K562 (cell line): Measurements from ENCODE around the gene TNFAIP8L1. TPM values are rescaled to one million over a fixed set of nuclear protein-coding genes. Genes with fewer than 3 reads are reported as not detected.
A peak's percentile ranks its signal among the peaks of the same experiment; 100 is the strongest.

Experiments used
- CHD7 ChIP-seq: fragments of 200-600 bp; sonication (generic); IDR thresholded peaks from one replicate; pipeline ENCODE4 v1.6.1; 2012; ENCODE audit warnings: mild to moderate bottlenecking, low read depth, low read length, inconsistent platforms
- EP300 ChIP-seq: IDR thresholded peaks from 2 replicates; pipeline ENCODE4 v1.6.1; 2012; ENCODE audit warnings: low read length, improper control_type of control experiment
- FOXK1 ChIP-seq: sonication (generic); formaldehyde crosslinking; IDR thresholded peaks from 2 replicates; pipeline ENCODE4 v1.8.0; 2022; ENCODE audit warnings: missing genetic modification reagents, mild to moderate bottlenecking, borderline replicate concordance
- KDM2B ChIP-seq: fragments of 250-450 bp; sonication (Bioruptor Pico); IDR thresholded peaks from 2 replicates; pipeline ENCODE4 v1.8.0; 2021; ENCODE audit warnings: mild to moderate bottlenecking, moderate library complexity
- NR2C2 ChIP-seq, 2 experiments: fragments of 200-800 bp in 1 of 2; sonication (Bioruptor generic) in 1 of 2; sonication (generic) in 1 of 2; formaldehyde crosslinking in 1 of 2; IDR thresholded peaks; 2 replicates each; pipeline versions ENCODE4 v1.6.1 to v1.8.0; 2016 to 2022; ENCODE audit warnings: mild to moderate bottlenecking in 1 of 2, missing compliant biosample characterization in 1 of 2, missing genetic modification characterization in 1 of 2, missing genetic modification reagents in 1 of 2
- POLR3G ChIP-seq: IDR thresholded peaks from 2 replicates; pipeline ENCODE4 v1.6.1; 2011; ENCODE audit not compliant: insufficient read length, insufficient replicate concordance; ENCODE audit errors: extremely low read depth
- SNAPC5 ChIP-seq: fragments of 250-450 bp; sonication (Bioruptor Pico); IDR thresholded peaks from 2 replicates; pipeline ENCODE4 v1.8.0; 2021; ENCODE audit warnings: moderate library complexity, mild to moderate bottlenecking, inconsistent platforms
- TAF7 ChIP-seq: fragments of 450-650 bp; IDR thresholded peaks from 2 replicates; pipeline ENCODE4 v1.6.1; 2016; ENCODE audit warnings: missing genetic modification characterization, missing compliant biosample characterization
- TCF7 ChIP-seq: sonication (generic); IDR thresholded peaks from 2 replicates; pipeline ENCODE4 v1.6.1; 2016; ENCODE audit warnings: antibody characterized with exemption, borderline replicate concordance
- XRCC4 ChIP-seq: IDR thresholded peaks from one replicate; pipeline ENCODE4 v1.6.1; 2011; ENCODE audit not compliant: insufficient read depth, insufficient read length; ENCODE audit errors: extremely low read depth
- ZNF143 ChIP-seq: sonication (generic); formaldehyde crosslinking; IDR thresholded peaks from 2 replicates; pipeline ENCODE4 v1.9.0; 2022; ENCODE audit warnings: mild to moderate bottlenecking, missing genetic modification reagents
- ZNF384 ChIP-seq: IDR thresholded peaks from 2 replicates; pipeline ENCODE4 v1.6.1; 2012; ENCODE audit warnings: low read depth, low read length, improper control_type of control experiment
- ZNF512 ChIP-seq: IDR thresholded peaks from 2 replicates; pipeline ENCODE4 v1.6.1; 2016; ENCODE audit warnings: missing genetic modification characterization, missing compliant biosample characterization
- ZNF551 ChIP-seq: fragments of 250-450 bp; sonication (Bioruptor Pico); IDR thresholded peaks from 2 replicates; pipeline ENCODE4 v1.5.0; 2021; ENCODE audit warnings: mild to moderate bottlenecking, moderate library complexity
- polyA plus RNA-seq, 8 experiments: library from polyadenylated mRNA; depleted of rRNA in 4 of 8; stranded (reverse) in 5 of 8; unstranded in 3 of 8; fragments of >200 nt; fragmentation: Nextera tagmentation in 2 of 8; fragmentation: Illumina TruSeq in 1 of 8; extraction: Ambion mirVana in 2 of 8; extraction: Trizol in 1 of 8; gene quantifications; 2 replicates each; pipeline versions ENCODE4 v1.2.1 to v1.2.3, GENCODE V29; 2011 to 2014; ENCODE audit warnings: inconsistent platforms in 1 of 8, missing spikeins in 1 of 8
- total RNA-seq, 7 experiments: library from RNA; depleted of rRNA in 6 of 7; stranded (reverse); fragments of >200 nt in 6 of 7; fragmentation: Illumina TruSeq in 2 of 7; extraction: Trizol in 2 of 7; gene quantifications; 2 replicates each; pipeline versions ENCODE4 v1.2.1 to v1.2.3, GENCODE V29; 2011 to 2021; ENCODE audit warnings: low replicate concordance in 1 of 7

TNFAIP8L1 gene
- total and polyA plus RNA-seq, 9 of the 15 experiments (the other 6 are each of a cell fraction or from before 2014, with no cell fraction given): 0.69 to 9.3 (median 4.9) TPM

GRCh38 chr19:4622695-4623421 lies 16.5 kb upstream of the TNFAIP8L1 start (continued):
- TF ChIP-seq TCF7: no peak
- no peak for TF ChIP-seq ZNF143 (CRISPR knock-in tag)
- TF ChIP-seq XRCC4: no peak
- no peak for TF ChIP-seq NR2C2 (CRISPR knock-in tag; IDR thresholded peaks at IDR 0.05)
- TF ChIP-seq NR2C2 (tag; IDR thresholded peaks at IDR 0.05): no peak
- no peak for TF ChIP-seq TAF7 (tag)
- no peak for TF ChIP-seq ZNF512
- TF ChIP-seq ZNF551 (CRISPR knock-in tag): no peak
- no peak for TF ChIP-seq SNAPC5 (CRISPR knock-in tag)
- TF ChIP-seq KDM2B (CRISPR knock-in tag): no peak
- no peak for TF ChIP-seq FOXK1 (CRISPR knock-in tag)
- no peak for TF ChIP-seq POLR3G
- 0 out of 2 replicates have a peak, but pooled peaks have one; percentile 30 for TF ChIP-seq ZNF384
- TF ChIP-seq CHD7: no peak
- peak; percentile 18; the same call in 1 of the 2 replicates for TF ChIP-seq EP300
